ENCODE data around the gene GSDME. TPM values are rescaled to one million over a fixed set of nuclear protein-coding genes. Genes with fewer than 3 reads are reported as not detected.

GSDME gene
- total RNA-seq, 1 donor from 2014 or later, result 9.3 TPM

DNA sequence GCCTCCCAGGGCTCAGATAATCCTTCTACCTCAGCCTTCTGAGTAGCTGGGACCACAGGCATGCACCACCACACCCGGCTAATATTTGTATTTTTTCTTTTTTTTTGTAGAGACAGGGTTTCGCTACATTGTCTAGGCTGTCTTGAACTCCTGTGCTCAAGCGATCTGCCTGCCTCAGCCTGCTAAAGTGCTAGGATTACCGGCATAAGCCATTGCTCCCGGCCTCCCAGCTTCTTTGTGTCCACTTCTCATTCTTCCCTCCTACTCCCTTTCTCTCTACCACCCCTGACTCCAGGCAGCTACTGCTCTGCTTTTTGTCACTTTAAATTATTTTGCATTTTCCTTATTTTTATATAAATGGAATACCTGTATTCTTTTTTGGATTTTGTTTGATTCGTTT lies 100.7 kb downstream of the GSDME start:
- Mint-ChIP-seq H3K27ac (no peak overlapping the region), H3K27me3 (ENCODE audit: low read depth) (no peaks in the 10 kb centered on the region)

DNA sequence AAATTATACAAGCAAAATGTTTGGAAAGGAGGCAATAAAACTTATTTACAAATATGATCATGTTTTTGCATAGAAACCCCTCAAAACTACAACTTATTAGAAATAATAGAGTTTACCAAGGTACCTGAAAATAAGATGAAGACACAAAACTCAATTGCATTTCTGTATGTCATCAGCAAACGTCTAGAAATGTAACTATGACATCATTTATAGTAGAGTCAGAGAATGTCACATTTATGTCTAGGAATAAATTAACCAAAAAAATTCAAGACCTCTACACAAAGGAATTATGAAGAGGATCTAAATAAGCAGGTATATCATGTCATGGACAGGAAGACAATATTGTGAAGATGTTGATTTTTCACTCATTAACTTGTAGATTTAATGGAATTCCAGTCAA lies 103.0 kb downstream of the GSDME start:
- H3K27ac Mint-ChIP-seq, result no peak overlapping the region
- TF ChIP-seq, protein P1, sequence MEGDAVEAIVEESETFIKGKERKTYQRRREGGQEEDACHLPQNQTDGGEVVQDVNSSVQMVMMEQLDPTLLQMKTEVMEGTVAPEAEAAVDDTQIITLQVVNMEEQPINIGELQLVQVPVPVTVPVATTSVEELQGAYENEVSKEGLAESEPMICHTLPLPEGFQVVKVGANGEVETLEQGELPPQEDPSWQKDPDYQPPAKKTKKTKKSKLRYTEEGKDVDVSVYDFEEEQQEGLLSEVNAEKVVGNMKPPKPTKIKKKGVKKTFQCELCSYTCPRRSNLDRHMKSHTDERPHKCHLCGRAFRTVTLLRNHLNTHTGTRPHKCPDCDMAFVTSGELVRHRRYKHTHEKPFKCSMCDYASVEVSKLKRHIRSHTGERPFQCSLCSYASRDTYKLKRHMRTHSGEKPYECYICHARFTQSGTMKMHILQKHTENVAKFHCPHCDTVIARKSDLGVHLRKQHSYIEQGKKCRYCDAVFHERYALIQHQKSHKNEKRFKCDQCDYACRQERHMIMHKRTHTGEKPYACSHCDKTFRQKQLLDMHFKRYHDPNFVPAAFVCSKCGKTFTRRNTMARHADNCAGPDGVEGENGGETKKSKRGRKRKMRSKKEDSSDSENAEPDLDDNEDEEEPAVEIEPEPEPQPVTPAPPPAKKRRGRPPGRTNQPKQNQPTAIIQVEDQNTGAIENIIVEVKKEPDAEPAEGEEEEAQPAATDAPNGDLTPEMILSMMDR (IDR thresholded peaks at IDR 0.05; ENCODE audit: unreplicated experiment), result no peak
- peaks cover 15% of the 10 kb centered on the region for H3K9me3 Mint-ChIP-seq
- no peak overlapping the region for H3K4me3 Mint-ChIP-seq
- no peaks in the 10 kb centered on the region for H3K4me1 Mint-ChIP-seq
- H3K36me3 Mint-ChIP-seq, result peaks cover 10% of the 10 kb centered on the region
- DNase-seq (ENCODE audit: low spot score in 2 of 2, unreplicated experiment in 2 of 2), result no peak
- H3K27me3 Mint-ChIP-seq (ENCODE audit: low read depth), result no peaks in the 10 kb centered on the region

More for the DNA sequence above, 100.7 kb downstream of the GSDME start:
- peaks cover 10% of the 10 kb centered on the region for H3K36me3 Mint-ChIP-seq
- DNase-seq (ENCODE audit: low spot score in 2 of 2, unreplicated experiment in 2 of 2), result no peak
- no peak overlapping the region for H3K4me3 Mint-ChIP-seq
- TF ChIP-seq, protein P1 (IDR thresholded peaks at IDR 0.05; ENCODE audit: unreplicated experiment), result no peak
- peaks cover 15% of the 10 kb centered on the region for H3K9me3 Mint-ChIP-seq
- no peaks in the 10 kb centered on the region for H3K4me1 Mint-ChIP-seq

DNA sequence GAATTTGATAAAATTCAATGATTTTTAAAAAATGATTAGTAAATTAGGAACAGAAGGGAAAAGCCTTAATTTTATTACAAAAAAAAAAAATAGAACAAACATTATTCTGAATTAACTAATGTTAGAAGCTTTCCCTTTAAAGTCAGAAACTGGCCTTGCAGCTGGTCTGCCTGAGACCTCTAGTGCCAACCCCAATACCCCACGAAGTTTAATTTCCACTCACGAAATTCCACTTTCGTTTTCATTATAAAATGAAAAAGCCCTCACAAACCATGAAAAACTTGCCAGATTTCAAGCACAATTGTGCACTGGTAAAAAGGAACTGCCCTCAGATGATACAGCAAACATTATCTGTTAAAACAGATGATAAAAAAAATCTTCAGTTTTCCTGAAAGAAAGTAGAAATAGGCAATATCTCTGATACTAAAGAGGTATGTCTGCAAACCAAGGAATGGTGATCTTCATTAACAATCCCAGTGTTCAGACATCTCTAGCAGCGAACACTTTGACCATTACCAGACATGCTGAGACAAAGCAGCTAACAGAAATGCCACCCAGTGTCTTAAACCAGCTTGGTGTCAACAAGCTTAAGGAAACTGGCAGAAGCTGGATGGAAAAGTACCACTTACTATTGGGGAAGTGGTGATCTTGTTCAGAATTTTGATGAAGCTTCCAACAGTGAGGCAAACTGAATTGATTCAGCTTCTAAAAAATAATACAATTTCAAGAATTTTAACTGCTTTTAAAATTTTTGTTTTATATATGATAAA lies 103.8 kb downstream of the GSDME start:
- no peak for DNase-seq (ENCODE audit: low spot score in 2 of 2, unreplicated experiment in 2 of 2)
- H3K9me3 Mint-ChIP-seq, result peaks cover 8% of the 10 kb centered on the region
- H3K4me3 Mint-ChIP-seq, result no peak overlapping the region
- H3K27ac Mint-ChIP-seq, result no peak overlapping the region
- H3K36me3 Mint-ChIP-seq, result peaks cover 3% of the 10 kb centered on the region
- TF ChIP-seq, protein P1 (IDR thresholded peaks at IDR 0.05; ENCODE audit: unreplicated experiment), result no peak
- H3K4me1 Mint-ChIP-seq, result no peaks in the 10 kb centered on the region
- no peaks in the 10 kb centered on the region for H3K27me3 Mint-ChIP-seq (ENCODE audit: low read depth)

DNA sequence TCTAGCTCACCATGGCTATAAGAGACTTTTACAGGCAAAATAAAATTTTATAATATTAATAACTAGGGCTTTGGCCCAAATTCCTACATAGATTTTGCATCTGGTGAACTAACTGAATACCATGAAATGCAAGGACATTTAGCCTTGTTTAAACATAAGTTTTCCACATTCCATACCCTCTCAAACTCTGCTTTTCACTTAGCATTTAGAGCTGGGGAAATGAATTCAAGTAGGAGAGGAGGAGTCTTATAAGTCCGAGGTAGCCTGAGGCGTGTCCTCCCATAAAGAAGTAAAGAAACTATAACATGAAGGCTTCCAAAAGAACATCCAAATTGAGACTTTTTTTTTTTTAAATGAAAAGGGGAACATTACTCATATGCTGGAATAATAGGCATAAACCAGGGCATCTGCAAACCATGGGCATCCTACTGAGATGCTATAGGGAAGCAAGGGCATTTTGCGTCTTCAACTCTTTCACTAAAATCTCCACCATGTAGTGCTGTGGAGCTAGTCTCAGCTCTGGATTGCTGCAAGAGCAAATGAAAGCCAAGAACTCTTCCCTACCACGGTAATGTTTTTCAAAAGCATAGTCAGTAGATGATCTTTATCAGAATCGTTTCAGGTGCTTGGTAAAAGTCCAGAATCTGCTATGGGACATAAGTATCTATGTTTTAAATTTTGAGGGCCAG lies 104.9 kb downstream of the GSDME start:
- no peak for DNase-seq (ENCODE audit: low spot score in 2 of 2, unreplicated experiment in 2 of 2)
- no peaks in the 10 kb centered on the region for H3K9me3 Mint-ChIP-seq
- no peak overlapping the region for H3K4me3 Mint-ChIP-seq
- H3K4me1 Mint-ChIP-seq, result no peaks in the 10 kb centered on the region
- H3K27ac Mint-ChIP-seq, result no peak overlapping the region
- TF ChIP-seq, protein P1 (IDR thresholded peaks at IDR 0.05; ENCODE audit: unreplicated experiment), result no peak
- H3K27me3 Mint-ChIP-seq (ENCODE audit: low read depth), result no peaks in the 10 kb centered on the region
- peaks cover 3% of the 10 kb centered on the region for H3K36me3 Mint-ChIP-seq

Other genes with a start within 250 kb of the GSDME start
- 23.8 to 31.7 TPM (median 24.8 TPM) in 3 replicates for gene PALS2, start 184.0 kb downstream of the GSDME start, total RNA-seq
- 9.8 to 11.9 TPM (median 11.0 TPM) in 3 replicates for gene OSBPL3, start 222.7 kb upstream of the GSDME start, total RNA-seq